ENCODE measurements around the gene MST1.
A peak's percentile ranks its signal among the peaks of the same experiment; 100 is the strongest.

The MST1 gene

GRCh38 chr3:49720855-49721595, 31.8 kb upstream of the MST1 start:
- Mint-ChIP-seq H3K4me3 (peak overlapping the region; percentile 63 to 94 (median 93)), H3K36me3 (ENCODE audit: low read depth) (peaks cover 12% of the 10 kb centered on the region), H3K4me1 (peaks cover 25% of the 10 kb centered on the region), H3K27ac (peak overlapping the region in 1 of 3 experiments; percentile 24), H3K27me3 (ENCODE audit: low read depth) (no peaks in the 10 kb centered on the region), H3K9me3 (no peaks in the 10 kb centered on the region)
- TF ChIP-seq, protein P1, sequence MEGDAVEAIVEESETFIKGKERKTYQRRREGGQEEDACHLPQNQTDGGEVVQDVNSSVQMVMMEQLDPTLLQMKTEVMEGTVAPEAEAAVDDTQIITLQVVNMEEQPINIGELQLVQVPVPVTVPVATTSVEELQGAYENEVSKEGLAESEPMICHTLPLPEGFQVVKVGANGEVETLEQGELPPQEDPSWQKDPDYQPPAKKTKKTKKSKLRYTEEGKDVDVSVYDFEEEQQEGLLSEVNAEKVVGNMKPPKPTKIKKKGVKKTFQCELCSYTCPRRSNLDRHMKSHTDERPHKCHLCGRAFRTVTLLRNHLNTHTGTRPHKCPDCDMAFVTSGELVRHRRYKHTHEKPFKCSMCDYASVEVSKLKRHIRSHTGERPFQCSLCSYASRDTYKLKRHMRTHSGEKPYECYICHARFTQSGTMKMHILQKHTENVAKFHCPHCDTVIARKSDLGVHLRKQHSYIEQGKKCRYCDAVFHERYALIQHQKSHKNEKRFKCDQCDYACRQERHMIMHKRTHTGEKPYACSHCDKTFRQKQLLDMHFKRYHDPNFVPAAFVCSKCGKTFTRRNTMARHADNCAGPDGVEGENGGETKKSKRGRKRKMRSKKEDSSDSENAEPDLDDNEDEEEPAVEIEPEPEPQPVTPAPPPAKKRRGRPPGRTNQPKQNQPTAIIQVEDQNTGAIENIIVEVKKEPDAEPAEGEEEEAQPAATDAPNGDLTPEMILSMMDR (IDR thresholded peaks at IDR 0.05; ENCODE audit: unreplicated experiment in 3 of 3): no peak

- H3K27ac Mint-ChIP-seq: peak within 1 kb of the TSS; percentile 58 to 86 (median 62)
- peaks cover 25% of the 10 kb centered on the region for H3K4me1 Mint-ChIP-seq
- H3K4me3 Mint-ChIP-seq: peak within 1 kb of the TSS; percentile 85 to 94 (median 93)
- H3K9me3 Mint-ChIP-seq: no peaks in the 10 kb centered on the region
- peaks cover 8% of the 10 kb centered on the region for H3K36me3 Mint-ChIP-seq (ENCODE audit: low read depth)
- no peaks in the 10 kb centered on the region for H3K27me3 Mint-ChIP-seq (ENCODE audit: low read depth)
- TF ChIP-seq, protein P1 (IDR thresholded peaks at IDR 0.05; ENCODE audit: unreplicated experiment in 3 of 3): peak; percentile 66 to 82 (median 81)
These were observed 30.1 kb upstream of the MST1 start, which contains the start of gene AMIGO3 for GRCh38 chr3:49719214-49719884. TSS of gene AMIGO3 (minus strand) at chr3:49719684. CDS start at chr3:49719465, 219 bp downstream.

DNA sequence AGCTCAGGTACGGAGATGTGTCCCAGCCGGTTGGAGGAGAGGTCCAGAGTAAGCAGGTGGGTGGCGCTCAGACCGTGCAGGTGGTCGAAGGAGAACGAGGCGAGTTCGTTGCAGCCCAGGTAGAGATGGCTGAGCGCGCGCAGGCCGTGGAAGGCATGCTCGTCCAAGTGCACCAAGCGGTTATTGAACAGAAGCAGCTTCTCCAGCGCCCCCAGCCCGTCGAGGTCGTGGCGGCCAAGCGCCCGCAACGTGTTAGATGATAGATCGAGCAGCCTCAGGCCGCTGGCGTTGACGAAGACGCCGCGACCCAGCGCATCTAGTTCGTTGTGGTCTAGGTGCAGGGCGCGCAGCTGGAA, 29.6 kb upstream of the MST1 start:
- no peaks in the 10 kb centered on the region for H3K27me3 Mint-ChIP-seq (ENCODE audit: low read depth)
- H3K36me3 Mint-ChIP-seq (ENCODE audit: low read depth): peaks cover 8% of the 10 kb centered on the region
- TF ChIP-seq, protein P1 (IDR thresholded peaks at IDR 0.05; ENCODE audit: unreplicated experiment in 3 of 3): no peak
- no peak overlapping the region for H3K27ac Mint-ChIP-seq
- no peaks in the 10 kb centered on the region for H3K9me3 Mint-ChIP-seq
- peak overlapping the region; percentile 85 to 93 (median 87) for H3K4me3 Mint-ChIP-seq
- peaks cover 25% of the 10 kb centered on the region for H3K4me1 Mint-ChIP-seq

DNA sequence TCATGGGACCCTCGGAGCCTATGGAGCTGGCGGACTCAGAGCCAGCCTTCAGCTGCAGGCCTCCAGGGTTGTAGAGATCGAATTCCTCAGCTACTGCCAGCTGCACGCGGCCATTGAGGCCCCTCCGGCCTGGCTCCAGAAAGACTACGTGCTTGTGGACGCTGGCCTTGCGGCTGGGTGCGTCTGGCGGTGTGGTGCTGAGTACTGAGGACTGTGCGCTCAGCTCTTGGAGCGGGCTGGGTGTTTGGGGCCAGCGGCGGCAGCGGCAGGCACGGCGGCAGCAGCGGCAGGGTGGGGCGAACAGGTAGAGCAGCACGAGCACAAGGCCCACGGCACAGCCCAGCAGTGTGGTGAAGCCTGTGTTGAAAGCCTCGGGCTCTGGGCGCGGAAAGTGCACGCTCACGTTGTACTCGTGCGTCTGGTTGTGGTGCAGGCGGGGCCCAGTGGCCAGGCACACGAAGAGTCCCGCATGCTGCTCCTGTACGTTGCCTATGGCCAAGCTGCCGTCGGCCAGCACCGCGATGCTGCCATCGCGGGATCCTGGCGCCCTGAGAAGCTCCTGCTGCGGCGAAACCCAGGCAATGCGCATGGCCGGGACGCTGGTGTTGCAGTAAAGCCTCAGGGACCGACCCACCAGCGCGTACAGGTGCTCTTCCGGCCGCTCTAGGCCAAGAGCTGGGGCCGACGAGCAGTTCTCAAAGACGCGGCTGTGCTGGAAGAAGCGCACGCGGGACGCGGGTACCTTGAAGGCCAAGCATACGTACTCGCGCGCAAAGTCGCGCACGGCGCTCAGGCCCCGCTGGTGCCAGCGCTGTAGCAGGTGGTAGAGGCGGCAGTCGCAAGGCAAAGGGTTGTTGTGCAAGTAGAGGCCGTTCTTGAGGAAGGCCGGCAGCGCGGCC, 28.9 kb upstream of the MST1 start:
- Mint-ChIP-seq H3K27ac (no peak overlapping the region), H3K36me3 (ENCODE audit: low read depth) (peaks cover 8% of the 10 kb centered on the region)

GRCh38 chr3:49717211-49717958, 28.1 kb upstream of the MST1 start:
- Mint-ChIP-seq H3K27ac (no peak overlapping the region), H3K36me3 (ENCODE audit: low read depth) (peaks cover 8% of the 10 kb centered on the region), H3K27me3 (ENCODE audit: low read depth) (no peaks in the 10 kb centered on the region), H3K4me1 (peaks cover 15% of the 10 kb centered on the region), H3K9me3 (no peaks in the 10 kb centered on the region), H3K4me3 (peak overlapping the region; percentile 38 to 56 (median 46))
- TF ChIP-seq, protein P1 (IDR thresholded peaks at IDR 0.05; ENCODE audit: unreplicated experiment in 3 of 3): no peak

More for the DNA sequence above, 28.9 kb upstream of the MST1 start:
- Mint-ChIP-seq H3K4me1 (peaks cover 23% of the 10 kb centered on the region), H3K4me3 (peak overlapping the region; percentile 85 to 93 (median 87)), H3K9me3 (no peaks in the 10 kb centered on the region), H3K27me3 (ENCODE audit: low read depth) (no peaks in the 10 kb centered on the region)
- TF ChIP-seq, protein P1 (IDR thresholded peaks at IDR 0.05; ENCODE audit: unreplicated experiment in 3 of 3): no peak

All from nephron (organoid).